GM19468 (cell line): ENCODE data around the gene FAM228B.
"Not testable (repeated sequence)": the region's sequence is repeated elsewhere in the genome, so short reads cannot be mapped to it uniquely, and the experiment has no call there.

Source experiments
- ATAC-seq: cut with Tn5 transposase; IDR thresholded peaks from one replicate; pipeline ENCODE4 v1.9.1; 2021; ENCODE audit warnings: mild to moderate bottlenecking, moderate library complexity, moderate number of reproducible peaks; ENCODE audit not compliant: unreplicated experiment; ENCODE audit errors: extremely low read depth

Gene FAM228B

GRCh38 chr2:24123195-24123921, at the start of gene FAM228B, which contains the start of gene PFN4:
Gene FAM228B (plus strand): TSS chr2:24123469. CDS start chr2:24124362, 893 bp downstream.
Gene PFN4 (minus strand): TSS chr2:24123334. CDS start chr2:24122535, 799 bp downstream.
- peak; percentile 67 for ATAC-seq

DNA sequence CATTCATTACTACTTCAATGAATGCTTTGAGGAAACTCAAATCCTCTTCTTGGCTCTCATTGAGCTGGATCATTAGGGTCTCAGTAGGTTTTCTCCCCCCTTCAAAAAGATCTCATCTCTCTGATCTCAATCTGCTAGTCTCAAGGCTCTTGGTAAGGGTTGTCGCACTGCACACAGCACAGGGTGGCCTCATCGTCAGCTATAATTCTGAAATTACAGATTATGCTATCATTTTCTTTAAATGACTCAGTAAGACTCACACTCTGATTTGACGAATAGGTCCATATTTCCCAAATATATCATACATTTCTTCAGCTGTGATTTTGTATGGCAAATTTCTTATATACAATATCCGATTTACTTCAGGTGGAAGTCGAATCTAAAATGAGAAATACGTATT, 49.5 kb upstream of the FAM228B start:
- no peak for ATAC-seq

GRCh38 chr2:24075259-24075658, 48.0 kb upstream of the FAM228B start:
- ATAC-seq, result no peak

DNA sequence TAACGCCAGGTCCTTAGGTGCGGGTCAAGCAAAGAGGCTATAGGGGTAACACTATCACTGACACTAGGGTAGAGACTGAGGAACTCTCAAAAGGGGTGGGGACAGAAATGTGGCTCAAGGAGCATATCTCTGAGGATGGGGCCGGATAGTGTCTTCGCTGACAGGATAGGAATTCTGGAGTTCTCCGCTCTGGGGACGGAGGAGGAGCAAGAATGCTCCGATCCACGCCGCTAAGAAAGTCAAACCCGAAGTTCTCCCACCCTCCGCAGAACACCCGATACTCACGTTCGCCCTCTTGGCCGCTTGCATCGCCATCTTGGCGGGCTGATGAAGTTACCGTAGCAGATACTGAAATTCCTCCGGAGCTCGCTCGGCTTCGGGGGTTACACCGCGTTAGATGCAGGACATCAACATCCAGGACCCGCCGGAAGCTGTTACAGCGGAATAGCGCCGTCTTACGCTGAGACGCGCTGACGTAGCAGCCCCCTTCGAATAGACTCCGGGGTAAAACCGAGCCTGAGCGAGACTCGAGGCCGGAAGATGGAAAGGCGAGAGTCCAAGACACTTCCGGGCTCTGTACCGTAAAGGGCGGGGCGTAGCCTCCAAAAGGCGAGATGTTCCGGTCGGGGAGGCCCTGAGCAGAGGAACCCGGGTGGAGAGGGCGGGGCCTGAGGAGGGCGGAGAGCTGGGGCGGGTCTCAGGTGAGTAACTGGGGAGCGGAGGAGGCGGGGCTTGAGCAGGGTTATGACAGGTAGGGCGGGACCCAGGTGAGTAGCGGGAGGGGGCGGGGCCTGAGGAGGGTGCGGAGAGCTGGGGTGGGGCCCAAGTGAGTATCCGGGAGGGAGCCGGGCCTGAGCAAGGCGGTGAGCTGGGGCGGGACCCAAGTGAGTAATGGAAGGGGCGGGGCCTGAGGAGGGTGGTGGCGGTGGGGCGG, 47.1 kb upstream of the FAM228B start, which contains the start of gene SF3B6:
SF3B6 (minus strand) TSS at position 412 of the 934 bp plus-strand sequence; CDS start at position 315, 97 bp downstream.
- peak; percentile 95 for ATAC-seq

DNA sequence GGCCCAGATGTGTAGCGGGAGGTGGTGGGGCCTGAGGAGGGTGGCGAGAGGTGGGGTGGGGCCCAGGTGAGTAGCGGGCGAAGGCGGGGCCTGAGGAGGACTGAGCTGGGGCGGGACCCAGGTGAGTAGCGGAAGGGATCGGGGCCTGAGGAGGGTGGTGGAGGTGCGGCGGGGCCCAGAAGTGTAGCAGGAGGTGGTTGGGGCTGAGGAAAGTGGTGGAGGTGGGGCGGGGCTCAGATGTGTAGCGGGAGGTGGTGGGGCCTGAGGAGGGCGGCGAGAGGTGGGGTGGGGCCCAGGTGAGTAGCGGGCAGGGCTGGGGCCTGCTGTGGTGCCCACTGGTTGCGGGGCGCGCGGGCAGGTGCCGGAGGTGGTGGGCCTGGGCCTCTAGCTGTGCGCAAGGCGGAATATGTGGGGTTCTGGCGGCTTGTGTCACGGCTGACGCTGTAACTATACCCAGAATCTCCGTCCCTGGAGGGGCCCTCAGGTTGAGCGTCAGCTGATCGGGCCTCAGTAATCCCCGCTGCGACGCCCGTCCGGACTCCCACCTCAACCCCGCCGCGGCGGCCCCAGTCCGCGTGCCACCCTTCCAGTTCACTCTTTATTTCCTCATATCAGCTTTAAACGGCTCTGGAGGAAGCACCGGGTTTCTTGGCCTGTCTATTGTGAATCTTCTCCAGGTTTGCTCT, 46.3 kb upstream of the FAM228B start:
- ATAC-seq, result peak; percentile 1

DNA sequence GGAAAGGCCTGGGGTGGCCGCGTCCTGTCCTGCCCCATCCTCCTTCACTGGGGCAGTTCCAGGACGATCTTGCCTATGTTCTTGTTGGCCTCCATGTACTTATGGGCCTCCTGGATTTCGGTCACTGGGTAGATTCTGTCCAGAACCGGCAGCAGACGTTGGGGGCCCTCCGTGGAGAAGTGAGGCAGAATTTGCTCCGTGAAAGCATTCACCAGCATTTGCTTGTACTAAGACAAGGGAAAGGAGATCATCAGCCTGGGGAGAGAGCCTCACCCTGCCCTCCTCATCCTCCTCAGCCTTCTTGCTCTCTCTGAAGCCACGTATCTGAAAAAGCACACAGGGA, 45.8 kb upstream of the FAM228B start:
- ATAC-seq, result no peak

GRCh38 chr2:24077879-24078278, 45.4 kb upstream of the FAM228B start:
- ATAC-seq, result no peak

- ATAC-seq, result no peak
These were observed 42.6 kb upstream of the FAM228B start for GRCh38 chr2:24080701-24081100.

DNA sequence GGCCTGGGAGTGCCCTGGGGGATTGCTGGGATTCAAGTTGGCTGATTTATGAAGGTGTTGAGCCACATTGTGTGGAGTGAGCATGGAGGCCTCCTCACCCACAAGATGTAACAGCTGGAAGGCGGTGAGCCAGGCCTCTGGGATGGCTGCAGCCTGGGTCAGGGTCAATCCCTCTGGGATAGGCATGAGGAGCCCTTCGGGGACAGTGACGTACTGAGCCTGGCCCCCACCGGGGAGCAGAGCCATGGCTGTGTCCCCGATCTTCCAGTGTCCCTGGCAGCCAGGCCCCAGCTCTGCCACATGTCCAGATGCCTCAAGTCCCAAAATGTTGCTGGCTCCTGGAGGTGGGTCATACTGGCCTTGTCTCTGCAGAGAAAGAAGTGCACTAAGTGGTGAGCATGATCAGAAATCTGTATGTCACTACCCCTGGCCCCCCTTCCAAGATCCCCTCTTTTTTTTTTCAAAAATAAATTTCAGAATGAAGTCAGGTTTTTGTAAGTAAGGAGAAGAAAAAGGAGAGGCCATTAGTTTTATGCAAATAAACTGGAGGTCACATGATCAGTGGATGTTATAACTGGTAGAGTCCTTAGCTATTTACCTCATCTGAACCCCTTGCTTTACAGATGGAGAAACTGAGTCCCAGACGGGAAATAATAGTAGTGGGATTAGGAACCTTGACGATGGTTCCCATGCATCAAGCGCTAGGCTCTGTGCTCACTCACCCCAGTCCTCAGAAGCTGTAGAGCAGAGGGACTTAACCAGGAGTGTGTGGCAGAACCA, 40.3 kb upstream of the FAM228B start:
- no peak for ATAC-seq

GRCh38 chr2:24083567-24084385, 39.5 kb upstream of the FAM228B start:
- peak; percentile 28 for ATAC-seq

DNA sequence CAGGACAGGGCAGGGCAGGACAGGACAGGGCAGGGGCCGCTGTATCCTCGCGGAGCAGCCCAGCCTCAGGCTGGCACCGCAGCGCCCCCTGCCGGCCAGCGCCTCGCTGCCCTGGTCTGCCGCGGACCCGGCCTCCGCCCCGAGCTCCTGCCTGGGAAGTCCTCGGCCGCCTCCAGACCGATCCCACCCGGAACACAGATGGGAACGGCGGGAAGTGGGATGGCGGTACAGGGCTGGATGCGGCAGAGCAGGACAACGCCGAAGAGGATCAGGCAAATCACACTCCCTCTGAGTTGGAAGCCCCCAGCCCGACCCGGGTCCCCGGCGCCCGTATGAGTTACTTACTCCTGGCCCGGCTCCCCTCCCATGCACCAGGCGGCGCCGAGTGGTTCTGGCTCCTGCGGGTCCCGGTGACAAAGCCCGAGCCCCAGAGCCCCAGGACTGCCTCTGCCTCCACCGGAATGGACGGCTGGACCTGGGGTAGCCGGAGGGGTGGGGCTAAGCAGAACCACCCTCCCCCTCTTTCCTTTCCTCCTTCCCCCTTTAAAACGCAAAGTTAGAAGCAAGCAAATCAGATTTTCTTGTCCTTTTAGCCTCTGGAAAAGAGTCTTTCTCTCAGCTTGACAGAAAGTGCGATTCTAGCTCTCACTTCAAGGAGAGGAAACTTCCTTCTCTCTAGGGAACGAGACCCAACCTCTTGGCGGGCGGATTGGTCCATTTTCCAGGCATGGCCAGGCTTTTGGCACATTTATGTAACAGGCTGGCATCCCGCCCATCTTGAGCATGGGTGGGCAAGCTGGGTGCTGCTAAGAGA, 38.7 kb upstream of the FAM228B start, which contains the start of gene TP53I3:
TP53I3 (minus strand) TSS at position 449 of the 814 bp plus-strand sequence. CDS start 508 bp downstream, outside the sequence.
- peak; percentile 46 for ATAC-seq

DNA sequence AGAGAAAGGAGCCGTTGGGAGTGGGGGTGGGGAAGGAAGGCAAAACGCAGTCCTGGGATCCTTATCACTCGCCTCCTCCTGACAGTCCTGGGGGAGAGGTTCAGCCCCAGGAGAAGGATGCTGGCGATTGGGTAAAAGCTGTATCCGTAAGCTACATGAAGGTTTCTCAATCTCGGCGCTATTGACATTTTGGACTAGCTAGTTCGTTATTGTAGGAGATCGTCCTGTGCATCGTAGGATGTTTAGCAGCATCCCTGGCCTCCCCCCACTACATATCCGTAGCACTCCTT, 38.1 kb upstream of the FAM228B start:
- ATAC-seq, result no peak

GRCh38 chr2:24086241-24086640, 37.0 kb upstream of the FAM228B start:
- ATAC-seq, result no peak

GRCh38 chr2:24087032-24087431, 36.2 kb upstream of the FAM228B start:
- ATAC-seq, result no peak

GRCh38 chr2:24088821-24089359, 34.4 kb upstream of the FAM228B start:
- ATAC-seq, result no peak

- ATAC-seq, result not testable (repeated sequence)
These were observed 30.0 kb upstream of the FAM228B start for GRCh38 chr2:24093270-24093669.

GRCh38 chr2:24095171-24095677, 28.0 kb upstream of the FAM228B start:
- not testable (repeated sequence) for ATAC-seq

- ATAC-seq, result not testable (repeated sequence)
These were observed 22.5 kb upstream of the FAM228B start for GRCh38 chr2:24100732-24101131.
